COLO668 (cell line): ENCODE data around the gene RAB3A.

Experiments used
- DNase-seq: peaks from one replicate; lab custom pipeline; 2025; ENCODE audit not compliant: unreplicated experiment; lab: John Stamatoyannopoulos, UW

The RAB3A gene

GRCh38 chr19:18152817-18153555, 50.9 kb downstream of the RAB3A start, which contains the start of gene PIK3R2:
Gene PIK3R2 (plus strand): TSS chr19:18153163. CDS start chr19:18155880, 2,717 bp downstream.
- peak; percentile 99 for DNase-seq

- peak; percentile 96 for DNase-seq
Measured at GRCh38 chr19:18152442-18152816, 51.4 kb downstream of the RAB3A start.

GRCh38 chr19:18150776-18151624, 52.8 kb downstream of the RAB3A start:
- DNase-seq = no peak

- no peak for DNase-seq
Measured at GRCh38 chr19:18149596-18149975, 54.3 kb downstream of the RAB3A start.

GRCh38 chr19:18147396-18147795, 56.4 kb downstream of the RAB3A start:
- DNase-seq = no peak
